Esophagus mucosa (tissue), 1 donor: ENCODE results near the gene HAUS6. TPM values are rescaled to one million over a fixed set of nuclear protein-coding genes. Genes with fewer than 3 reads are reported as not detected.
"Not testable (repeated sequence)": the region's sequence is repeated elsewhere in the genome, so short reads cannot be mapped to it uniquely, and the experiment has no call there.

Experiments
- ATAC-seq: fragments of 200-7000 bp; cut with Tn5 transposase; one replicate; pipeline ENCODE4 v1.9.1; 2020
- total RNA-seq: library from RNA; stranded (reverse); gene quantifications from one replicate; pipeline ENCODE4 v1.2.4, GENCODE V29; 2023
- donor health status: DM: yes; HTN: yes; CAD: no.

HAUS6 gene
- total RNA-seq, 1 donor from 2014 or later, result 5.6 TPM

DNA sequence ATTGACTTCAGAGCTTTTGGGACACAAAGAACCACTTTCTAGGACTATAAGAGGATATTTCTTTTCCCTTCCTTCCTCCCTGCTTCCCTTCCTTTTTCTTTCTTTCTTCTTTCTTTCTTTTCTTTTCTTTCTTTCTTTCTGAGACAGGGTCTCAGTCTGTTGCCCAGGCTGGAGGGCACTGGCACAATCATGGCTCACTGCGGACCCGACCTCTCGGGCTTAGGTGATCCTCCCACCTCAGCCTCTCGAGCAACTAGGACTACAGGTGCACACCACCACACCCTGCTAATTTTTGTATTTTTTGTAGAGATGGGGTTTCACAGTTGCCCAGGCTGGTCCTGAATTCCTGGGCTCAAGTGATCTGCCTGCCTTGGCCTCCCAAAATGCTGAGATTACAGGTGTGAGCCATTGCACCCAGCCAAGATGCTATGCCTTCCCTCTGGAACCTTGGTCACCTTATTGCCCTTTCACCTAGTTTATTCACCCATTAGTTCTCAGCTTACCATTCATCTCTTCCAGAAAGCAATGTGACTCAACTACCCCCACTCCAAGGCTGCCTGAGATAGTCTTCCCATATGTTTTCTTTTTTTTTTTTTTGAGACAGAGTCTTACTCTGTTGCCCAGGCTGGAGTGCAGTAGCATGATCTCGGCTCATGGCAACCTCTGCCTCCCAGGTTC, 14.5 kb upstream of the HAUS6 start:
- ATAC-seq, result no peak

DNA sequence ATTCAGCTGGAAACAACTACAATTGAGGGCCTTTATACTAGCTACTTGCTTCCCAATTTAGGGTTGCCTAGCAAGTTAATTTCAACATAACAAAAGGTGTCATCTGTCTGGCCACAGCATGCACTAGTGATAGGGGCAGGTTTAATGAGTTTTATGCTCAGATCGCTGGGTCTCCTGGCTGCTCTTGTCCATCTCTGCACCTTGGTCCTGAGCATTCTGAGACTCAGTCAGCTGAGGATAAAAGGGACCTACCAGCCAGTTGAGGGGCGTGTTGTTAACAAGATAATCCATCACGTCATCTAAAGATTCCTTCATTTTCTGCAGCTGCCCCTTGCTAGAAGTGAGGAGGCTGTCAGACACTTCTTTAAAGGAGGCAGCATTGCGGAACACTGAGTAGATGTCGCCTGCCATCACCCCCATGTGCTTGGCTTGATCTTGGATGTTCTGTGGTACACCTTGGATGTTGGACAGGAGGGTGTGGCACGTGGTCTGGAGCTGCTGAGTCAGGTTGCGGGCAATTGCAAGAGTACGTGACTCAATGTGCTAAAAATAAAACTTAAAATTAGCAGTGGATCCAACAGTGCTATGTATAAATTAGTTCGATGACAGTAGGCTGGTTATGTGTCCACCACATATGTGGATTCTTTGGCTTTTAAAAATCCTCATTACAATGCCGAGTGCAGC, 13.5 kb upstream of the HAUS6 start:
- peak; percentile 70 for ATAC-seq

GRCh38 chr9:19114680-19115270, 12.1 kb upstream of the HAUS6 start:
- no peak for ATAC-seq

DNA sequence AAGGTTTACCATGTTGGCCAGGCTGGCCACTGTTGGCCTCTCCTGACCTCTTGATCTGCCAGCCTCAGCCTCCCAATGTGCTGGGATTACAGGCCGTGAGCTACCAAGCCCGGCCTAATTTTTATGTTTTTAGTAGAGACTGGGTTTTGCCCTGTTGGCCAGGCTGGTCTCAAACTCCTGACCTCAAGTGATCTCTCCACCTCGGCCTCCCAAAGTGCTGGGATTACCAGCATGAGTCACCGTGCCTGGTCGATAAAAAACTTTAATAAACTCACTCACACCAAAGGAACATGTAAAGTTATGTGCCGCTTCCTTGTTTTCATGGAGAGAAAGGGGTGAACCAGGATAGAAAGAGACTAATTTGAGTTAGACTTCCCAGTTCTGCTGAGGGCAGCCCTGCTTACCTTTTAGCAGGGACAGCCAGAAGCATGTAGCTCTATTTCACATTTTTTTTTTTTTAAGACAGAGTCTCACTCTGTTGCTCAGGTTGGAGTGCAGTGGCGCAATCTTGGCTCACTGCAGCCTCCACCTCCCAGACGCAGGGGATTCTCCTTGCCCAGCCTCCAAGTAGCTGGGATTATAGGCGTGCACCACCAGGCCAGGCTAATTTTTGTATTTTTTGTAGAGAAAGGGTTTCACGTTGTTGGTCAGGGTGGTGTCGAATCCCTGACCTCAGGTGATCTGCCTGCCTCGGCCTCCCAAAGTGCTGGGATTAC, 11.4 kb upstream of the HAUS6 start:
- no peak for ATAC-seq

DNA sequence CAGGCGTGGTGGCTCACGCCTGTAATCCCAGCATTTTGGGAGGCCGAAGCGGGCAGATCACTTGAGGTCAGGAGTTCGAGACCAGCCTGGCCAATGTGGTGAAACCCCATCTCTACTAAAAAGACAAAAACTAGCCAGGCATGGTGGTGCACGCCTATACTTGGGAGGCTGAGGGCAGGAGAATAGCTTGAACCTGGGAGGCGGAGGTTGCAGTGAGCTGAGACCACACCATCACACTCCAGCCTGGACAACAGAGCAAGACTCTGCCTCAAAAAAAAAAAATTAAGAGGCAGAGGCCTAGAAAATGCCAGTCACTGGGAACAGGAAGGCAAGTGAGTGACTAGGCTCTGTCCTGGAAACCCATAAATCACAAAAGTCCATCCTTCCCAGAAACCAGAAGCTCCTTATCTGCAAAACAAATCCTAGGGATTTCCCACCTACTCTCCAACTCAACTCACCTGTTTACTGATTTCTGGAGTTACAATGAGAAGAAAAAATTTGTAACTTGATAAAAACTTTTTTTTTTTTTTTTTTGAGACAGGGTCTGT, 10.4 kb upstream of the HAUS6 start:
- ATAC-seq, result not testable (repeated sequence)

DNA sequence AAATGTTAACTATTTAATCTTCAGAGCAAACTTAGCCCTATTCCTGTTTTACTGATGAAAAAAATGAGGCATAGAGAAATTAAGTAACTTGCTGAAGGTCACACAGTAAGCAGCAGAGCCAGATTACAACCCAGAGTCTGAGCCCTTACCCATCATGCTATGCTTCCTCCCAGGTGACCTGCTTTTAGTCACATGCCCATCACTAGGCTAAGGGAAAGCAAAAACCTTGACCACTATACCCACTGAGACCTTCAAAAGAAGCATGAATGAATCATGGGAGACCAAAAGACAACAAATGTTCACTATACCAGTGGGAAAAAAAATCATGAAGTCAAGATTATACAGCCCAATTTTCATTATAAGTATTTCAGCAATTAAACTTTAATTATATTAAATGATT, 5.3 kb upstream of the HAUS6 start:
- ATAC-seq, result no peak

DNA sequence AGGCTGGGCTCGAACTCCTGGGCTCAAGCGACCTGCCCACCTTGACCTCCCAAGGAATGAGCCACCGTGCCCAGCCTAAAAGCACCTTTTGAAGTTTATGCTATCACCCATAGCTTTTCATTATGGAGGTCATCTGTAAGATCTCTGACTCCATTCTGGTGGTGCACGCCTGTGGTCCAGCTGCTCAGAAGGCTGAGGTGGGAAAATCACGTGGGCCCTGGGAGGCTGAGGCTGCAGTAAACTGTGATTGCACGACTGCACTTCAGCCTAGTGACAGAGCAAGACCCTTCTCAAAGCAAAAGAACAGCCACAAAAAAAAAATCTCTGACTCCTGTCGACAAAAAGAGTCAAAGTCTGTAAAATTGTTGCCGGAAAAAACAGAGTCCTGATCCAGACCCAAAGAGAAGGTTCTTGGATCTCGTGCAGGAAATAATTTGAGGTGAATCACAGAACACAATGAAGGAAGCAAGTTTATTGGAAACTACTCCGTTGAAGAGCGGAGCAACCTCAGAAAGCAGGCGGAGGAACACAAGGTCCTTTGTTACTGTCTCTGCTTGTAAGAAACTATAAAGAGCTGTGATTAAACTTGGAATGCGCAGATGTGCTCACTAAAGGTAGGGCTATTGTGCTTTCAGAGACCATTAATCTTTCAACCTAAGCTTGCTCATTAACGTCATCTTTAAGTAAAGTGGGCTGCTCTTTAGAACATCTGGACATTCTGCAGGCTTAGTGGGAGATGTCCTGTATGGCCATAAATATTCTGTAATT, 2.0 kb upstream of the HAUS6 start:
- no peak for ATAC-seq

GRCh38 chr9:19102181-19102630, 498 bp downstream of the HAUS6 start:
- ATAC-seq, result peak; percentile 45

GRCh38 chr9:19101203-19101602, 1.5 kb downstream of the HAUS6 start:
- ATAC-seq, result no peak

DNA sequence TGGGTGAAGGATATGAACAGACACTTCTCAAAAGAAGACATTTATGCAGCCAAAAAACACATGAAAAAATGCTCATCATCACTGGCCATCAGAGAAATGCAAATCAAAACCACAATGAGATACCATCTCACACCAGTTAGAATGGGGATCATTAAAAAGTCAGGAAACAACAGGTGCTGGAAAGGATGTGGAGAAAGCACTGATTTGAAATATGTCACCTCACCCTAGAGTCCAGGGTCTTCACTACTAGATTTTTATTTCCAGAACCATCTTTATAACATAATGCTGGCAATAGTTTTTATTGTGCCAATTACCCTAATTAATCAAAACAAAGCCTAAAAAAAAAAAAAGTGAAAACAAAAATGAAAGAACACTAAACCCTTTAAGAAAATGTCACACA, 5.3 kb downstream of the HAUS6 start:
- ATAC-seq, result not testable (repeated sequence)

GRCh38 chr9:19087106-19088000, 15.4 kb downstream of the HAUS6 start:
- peak; percentile 71 for ATAC-seq

DNA sequence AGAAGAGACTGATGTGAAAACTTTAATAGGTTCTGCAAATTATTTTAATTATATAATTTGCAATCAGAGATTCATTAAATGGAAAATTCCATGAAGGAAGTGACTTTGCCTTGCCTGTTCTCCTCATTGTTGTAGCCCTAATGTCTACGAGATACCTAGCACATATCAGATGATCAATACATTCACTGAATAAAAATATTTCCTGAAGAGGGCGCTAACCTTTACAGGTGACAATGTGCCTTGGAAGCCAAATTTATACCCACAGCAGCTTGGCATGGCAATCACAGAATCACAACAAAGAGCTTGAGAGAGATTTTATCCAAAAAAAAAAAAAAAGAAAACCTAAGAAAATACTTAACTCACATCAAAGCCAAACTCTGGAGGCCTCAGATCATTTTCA, 17.4 kb downstream of the HAUS6 start:
- no peak for ATAC-seq

DNA sequence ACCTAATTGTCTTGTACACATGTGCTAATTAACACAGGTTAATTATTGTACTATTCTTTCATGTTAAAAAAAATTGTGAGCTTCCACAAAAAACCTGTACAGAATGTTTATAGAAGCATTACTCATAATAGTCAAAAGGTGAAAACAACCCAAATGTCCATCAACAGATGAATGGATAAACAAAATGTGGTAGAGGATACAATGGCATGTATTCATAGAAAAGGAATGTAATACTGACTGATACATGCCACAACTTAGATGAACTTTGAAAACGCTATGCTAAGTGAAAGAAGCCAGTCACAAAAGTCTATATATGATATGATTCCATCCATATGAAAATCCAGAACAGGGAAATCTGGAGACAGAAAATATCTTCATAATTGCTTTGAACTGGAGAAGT, 27.9 kb downstream of the HAUS6 start:
- no peak for ATAC-seq

DNA sequence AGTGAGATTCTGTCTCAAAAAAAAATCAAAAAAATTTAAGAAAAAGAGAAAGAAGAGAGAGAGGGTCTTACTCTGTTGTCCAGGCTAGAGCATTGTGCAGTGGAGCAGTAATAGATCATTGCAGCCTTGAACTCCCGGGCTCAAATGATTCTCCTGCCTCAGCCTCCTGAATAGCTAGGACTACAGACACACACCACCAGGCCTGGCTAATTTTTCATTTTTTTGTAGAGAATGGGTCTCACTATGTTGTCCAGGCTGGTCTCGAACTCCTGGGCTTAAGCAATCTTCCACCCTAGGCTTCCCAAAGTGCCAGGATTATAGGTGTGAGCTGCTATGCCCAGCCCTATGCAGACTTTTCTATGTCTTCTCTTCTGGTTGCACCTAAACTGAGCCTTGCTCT, 28.5 kb downstream of the HAUS6 start:
- no peak for ATAC-seq

- no peak for ATAC-seq
Measured at GRCh38 chr9:19057033-19057432, 45.7 kb downstream of the HAUS6 start.

DNA sequence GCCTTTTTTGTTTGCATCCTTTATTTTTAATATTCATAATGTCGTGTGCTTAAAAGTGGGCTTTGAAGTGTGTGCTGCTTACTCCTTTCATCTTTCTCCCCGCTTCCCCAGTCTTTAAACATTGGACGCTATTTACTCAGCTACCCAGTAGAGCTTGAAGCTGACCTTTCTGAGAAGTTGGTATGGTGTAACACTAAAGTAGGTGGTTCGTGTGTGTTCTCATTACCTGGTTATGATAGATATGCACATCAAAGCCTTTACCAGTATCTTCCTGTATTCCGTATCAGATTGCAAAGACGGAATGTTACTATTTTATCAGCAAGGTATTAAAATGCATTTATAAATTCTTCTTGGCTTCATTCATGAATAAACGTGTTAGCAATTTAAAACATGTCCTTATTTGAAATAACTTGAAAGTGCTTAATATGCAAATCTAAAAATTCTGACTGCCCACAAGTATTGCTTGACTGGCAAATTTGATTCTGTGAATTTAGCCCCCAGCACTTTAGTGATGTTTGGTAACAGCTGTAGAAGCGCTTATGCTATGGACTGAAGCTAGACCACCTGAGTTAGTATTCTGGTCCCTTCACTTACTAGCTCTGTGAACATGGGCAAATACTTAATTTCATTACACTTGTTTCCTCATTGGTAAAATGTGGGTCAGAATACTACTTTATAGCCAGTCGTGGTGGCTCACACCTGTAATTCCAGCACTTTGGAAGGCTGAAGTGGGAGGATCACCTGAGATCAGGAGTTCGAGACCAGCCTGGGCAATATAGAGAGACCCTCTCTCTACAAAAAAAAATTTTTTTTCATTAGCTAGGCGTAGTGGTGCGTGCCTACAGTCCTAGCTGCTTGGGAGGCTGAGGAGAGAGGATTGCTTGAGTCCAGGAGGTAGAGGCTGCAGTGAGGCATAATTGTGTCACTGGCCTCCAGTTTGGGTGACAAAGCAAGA, 51.8 kb downstream of the HAUS6 start:
- no peak for ATAC-seq

- ATAC-seq, result no peak
Measured at GRCh38 chr9:19049917-19050636, 52.6 kb downstream of the HAUS6 start.

GRCh38 chr9:19048966-19049916, 53.5 kb downstream of the HAUS6 start, which contains the start of gene RRAGA:
Gene RRAGA (plus strand): TSS chr9:19049427. CDS start chr9:19049660, 233 bp downstream.
- peak; percentile 97 for ATAC-seq
